Hepatocyte (in vitro differentiated cells): Measurements from ENCODE around the gene THEMIS2.

Experiments used
- EZH2phosphoT487 ChIP-seq: fragments of 200-600 bp; sonication (generic); IDR thresholded peaks from one replicate; pipeline ENCODE4 v1.6.1; 2018; ENCODE audit warnings: antibody characterized with exemption, mild to moderate bottlenecking, low read depth, moderate library complexity; ENCODE audit not compliant: unreplicated experiment, severe bottlenecking
- TF ChIP-seq, protein P1 (sequence below): fragments of 200-600 bp; sonication (generic); IDR thresholded peaks from 2 replicates; pipeline ENCODE4 v1.5.1; 2016; ENCODE audit warnings: antibody characterized with exemption, mild to moderate bottlenecking; ENCODE audit not compliant: poor library complexity

DNA sequence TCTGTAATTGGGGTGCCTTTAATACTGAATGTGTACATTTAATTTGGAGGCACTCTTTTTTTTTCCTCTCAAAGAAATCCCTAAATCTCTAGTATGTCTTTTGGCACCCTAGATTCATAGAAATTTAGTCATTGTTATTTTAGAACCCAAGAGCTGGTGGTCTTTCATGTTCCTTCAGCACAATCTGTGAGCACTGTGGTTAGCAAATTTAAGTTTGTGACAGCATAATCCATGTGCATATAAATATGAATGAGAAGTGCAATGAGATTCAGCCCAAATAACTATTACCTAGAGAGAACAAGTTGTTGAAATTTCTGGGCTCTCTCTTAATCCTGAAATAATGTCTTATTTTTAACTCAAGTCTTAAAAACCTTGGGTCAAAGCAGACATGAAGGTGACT lies 37.3 kb upstream of the THEMIS2 start:
- no peak for TF ChIP-seq EZH2phosphoT487
- TF ChIP-seq, protein P1, sequence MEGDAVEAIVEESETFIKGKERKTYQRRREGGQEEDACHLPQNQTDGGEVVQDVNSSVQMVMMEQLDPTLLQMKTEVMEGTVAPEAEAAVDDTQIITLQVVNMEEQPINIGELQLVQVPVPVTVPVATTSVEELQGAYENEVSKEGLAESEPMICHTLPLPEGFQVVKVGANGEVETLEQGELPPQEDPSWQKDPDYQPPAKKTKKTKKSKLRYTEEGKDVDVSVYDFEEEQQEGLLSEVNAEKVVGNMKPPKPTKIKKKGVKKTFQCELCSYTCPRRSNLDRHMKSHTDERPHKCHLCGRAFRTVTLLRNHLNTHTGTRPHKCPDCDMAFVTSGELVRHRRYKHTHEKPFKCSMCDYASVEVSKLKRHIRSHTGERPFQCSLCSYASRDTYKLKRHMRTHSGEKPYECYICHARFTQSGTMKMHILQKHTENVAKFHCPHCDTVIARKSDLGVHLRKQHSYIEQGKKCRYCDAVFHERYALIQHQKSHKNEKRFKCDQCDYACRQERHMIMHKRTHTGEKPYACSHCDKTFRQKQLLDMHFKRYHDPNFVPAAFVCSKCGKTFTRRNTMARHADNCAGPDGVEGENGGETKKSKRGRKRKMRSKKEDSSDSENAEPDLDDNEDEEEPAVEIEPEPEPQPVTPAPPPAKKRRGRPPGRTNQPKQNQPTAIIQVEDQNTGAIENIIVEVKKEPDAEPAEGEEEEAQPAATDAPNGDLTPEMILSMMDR, result no peak
